Measurements from ENCODE around the gene PRM1. TPM values are rescaled to one million over a fixed set of nuclear protein-coding genes. Genes with fewer than 3 reads are reported as not detected.

The PRM1 gene
- total and polyA plus RNA-seq, 2 of the 13 experiments (the other 11 are each of a cell fraction or from before 2014, with no cell fraction given), result not detected

DNA sequence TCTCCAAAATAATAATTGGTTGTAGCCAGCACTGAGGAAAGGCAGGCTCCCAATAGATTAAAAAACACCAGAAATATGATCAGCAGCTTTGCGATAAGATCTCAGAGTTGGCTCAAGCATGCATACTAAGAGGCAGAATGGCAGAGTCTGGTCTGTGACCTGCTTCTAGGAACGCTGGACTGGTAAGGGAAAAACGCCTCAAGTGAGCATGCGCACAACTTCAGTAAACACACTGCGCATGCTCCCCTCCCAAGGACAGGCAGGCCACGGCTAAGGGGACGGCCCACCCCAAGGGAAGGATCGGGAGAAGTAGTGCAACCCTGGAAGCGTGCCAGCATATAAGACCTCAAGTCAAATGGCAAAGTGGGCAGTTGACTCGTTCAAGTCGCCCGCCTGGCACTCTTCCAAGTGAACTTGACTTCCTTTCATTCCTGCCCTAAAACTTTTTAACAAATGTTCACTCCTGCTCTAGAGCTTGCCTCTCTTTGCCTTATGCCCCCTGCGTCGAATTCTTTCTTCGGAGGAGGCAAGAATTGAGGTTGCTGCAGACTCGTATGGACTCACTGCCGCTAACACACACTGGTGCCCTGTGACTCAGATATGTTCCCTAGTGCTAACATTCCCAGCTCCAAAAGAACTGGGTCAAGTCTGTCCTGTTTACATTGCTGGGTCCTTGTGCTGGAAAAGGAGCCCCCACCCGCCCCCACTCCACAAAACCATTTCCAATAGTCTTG lies 22.4 kb upstream of the PRM1 start (continued):
- TF ChIP-seq ZFY (CRISPR knock-in tag; IDR thresholded peaks at IDR 0.05) (no peak), BCL6 (CRISPR knock-in tag; IDR thresholded peaks at IDR 0.05) (peak; percentile 42; the same call in 1 of the 2 replicates), ZNF562 (CRISPR knock-in tag; IDR thresholded peaks at IDR 0.05; ENCODE audit: borderline replicate concordance) (no peak), CCDC6 (CRISPR knock-in tag; IDR thresholded peaks at IDR 0.05) (no peak), ZNF431 (CRISPR knock-in tag; IDR thresholded peaks at IDR 0.05; ENCODE audit: borderline replicate concordance, low read depth) (no peak), MXD4 (CRISPR knock-in tag; IDR thresholded peaks at IDR 0.05) (no peak), PCBP2 (optimal IDR thresholded peaks at IDR 0.05; ENCODE audit: low read depth, low read length, poor library complexity, severe bottlenecking) (no peak), NCOA5 (CRISPR knock-in tag; IDR thresholded peaks at IDR 0.05) (no peak), ZNF432 (CRISPR knock-in tag; IDR thresholded peaks at IDR 0.05; ENCODE audit: borderline replicate concordance) (no peak), HNRNPK (IDR thresholded peaks at IDR 0.05; ENCODE audit: low read depth, low read length, poor library complexity, severe bottlenecking) (no peak), KDM6A (CRISPR knock-in tag; IDR thresholded peaks at IDR 0.05; ENCODE audit: low read depth) (no peak), ETV5 (CRISPR knock-in tag; IDR thresholded peaks at IDR 0.05; ENCODE audit: borderline replicate concordance) (0 out of 2 replicates have a peak, but pooled peaks have one; percentile 5), ESRRA (CRISPR knock-in tag; IDR thresholded peaks at IDR 0.05; ENCODE audit: low read depth) (no peak), BHLHE40 (IDR thresholded peaks at IDR 0.05; ENCODE audit: low read length) (no peak), TBP (CRISPR knock-in tag; IDR thresholded peaks at IDR 0.05) (no peak)
- TF ChIP-seq, protein P1, sequence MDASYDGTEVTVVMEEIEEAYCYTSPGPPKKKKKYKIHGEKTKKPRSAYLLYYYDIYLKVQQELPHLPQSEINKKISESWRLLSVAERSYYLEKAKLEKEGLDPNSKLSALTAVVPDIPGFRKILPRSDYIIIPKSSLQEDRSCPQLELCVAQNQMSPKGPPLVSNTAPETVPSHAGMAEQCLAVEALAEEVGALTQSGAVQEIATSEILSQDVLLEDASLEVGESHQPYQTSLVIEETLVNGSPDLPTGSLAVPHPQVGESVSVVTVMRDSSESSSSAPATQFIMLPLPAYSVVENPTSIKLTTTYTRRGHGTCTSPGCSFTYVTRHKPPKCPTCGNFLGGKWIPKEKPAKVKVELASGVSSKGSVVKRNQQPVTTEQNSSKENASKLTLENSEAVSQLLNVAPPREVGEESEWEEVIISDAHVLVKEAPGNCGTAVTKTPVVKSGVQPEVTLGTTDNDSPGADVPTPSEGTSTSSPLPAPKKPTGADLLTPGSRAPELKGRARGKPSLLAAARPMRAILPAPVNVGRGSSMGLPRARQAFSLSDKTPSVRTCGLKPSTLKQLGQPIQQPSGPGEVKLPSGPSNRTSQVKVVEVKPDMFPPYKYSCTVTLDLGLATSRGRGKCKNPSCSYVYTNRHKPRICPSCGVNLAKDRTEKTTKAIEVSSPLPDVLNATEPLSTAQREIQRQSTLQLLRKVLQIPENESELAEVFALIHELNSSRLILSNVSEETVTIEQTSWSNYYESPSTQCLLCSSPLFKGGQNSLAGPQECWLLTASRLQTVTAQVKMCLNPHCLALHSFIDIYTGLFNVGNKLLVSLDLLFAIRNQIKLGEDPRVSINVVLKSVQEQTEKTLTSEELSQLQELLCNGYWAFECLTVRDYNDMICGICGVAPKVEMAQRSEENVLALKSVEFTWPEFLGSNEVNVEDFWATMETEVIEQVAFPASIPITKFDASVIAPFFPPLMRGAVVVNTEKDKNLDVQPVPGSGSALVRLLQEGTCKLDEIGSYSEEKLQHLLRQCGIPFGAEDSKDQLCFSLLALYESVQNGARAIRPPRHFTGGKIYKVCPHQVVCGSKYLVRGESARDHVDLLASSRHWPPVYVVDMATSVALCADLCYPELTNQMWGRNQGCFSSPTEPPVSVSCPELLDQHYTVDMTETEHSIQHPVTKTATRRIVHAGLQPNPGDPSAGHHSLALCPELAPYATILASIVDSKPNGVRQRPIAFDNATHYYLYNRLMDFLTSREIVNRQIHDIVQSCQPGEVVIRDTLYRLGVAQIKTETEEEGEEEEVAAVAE (CRISPR knock-in tag; IDR thresholded peaks at IDR 0.05; ENCODE audit: borderline replicate concordance), result no peak
- TF ChIP-seq, protein P2, sequence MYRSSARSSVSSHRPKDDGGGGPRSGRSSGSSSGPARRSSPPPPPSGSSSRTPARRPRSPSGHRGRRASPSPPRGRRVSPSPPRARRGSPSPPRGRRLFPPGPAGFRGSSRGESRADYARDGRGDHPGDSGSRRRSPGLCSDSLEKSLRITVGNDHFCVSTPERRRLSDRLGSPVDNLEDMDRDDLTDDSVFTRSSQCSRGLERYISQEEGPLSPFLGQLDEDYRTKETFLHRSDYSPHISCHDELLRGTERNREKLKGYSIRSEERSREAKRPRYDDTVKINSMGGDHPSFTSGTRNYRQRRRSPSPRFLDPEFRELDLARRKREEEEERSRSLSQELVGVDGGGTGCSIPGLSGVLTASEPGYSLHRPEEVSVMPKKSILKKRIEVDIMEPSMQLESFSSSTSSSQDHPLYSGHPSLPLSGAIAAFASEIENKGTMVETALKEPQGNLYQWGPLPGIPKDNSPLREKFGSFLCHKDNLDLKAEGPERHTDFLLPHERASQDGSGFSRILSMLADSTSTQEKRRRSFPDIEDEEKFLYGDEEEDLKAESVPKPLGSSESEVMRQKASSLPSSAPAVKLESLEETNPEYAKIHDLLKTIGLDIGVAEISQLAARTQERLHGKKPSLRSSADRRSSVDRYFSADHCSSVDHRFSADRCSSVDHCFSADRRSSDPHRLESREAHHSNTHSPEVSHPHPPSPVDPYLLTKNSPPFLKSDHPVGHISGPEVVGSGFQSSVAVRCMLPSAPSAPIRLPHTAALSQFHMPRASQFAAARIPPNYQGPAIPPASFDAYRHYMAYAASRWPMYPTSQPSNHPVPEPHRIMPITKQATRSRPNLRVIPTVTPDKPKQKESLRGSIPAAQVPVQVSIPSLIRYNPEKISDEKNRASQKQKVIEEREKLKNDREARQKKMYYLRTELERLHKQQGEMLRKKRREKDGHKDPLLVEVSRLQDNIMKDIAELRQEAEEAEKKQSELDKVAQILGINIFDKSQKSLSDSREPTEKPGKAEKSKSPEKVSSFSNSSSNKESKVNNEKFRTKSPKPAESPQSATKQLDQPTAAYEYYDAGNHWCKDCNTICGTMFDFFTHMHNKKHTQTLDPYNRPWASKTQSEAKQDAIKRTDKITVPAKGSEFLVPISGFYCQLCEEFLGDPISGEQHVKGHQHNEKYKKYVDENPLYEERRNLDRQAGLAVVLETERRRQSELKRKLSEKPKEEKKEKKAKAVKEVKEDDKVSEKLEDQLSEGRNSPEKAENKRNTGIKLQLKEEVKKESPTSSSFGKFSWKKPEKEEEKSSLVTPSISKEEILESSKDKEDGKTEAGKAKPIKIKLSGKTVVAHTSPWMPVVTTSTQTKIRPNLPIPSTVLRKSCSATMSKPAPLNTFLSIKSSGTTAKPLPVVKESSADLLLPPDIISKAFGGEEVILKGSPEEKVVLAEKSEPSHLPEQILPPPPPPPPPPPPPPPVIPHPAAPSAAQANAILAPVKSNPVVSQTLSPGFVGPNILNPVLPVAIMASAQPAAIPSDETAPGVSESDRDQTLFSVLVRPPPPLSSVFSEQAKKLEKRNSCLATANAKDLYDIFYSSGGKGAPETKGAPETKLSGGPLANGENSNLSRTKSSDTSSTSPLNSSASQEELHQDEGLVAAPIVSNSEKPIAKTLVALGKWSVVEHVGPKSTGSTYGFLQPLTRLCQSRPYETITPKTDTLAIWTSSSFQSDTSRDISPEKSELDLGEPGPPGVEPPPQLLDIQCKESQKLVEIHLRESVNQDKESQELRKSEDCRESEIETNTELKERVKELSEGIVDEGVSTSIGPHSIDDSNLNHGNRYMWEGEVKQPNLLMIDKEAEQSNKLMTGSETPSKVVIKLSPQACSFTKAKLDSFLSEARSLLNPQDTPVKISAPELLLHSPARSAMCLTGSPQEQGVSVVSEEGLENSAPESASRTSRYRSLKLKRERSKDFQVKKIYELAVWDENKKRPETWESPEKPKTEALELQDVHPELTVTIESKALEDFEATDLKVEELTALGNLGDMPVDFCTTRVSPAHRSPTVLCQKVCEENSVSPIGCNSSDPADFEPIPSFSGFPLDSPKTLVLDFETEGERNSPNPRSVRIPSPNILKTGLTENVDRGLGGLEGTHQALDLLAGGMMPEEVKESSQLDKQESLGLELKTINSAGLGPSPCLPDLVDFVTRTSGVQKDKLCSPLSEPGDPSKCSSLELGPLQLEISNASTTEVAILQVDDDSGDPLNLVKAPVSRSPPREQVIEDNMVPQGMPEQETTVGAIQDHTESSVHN (CRISPR knock-in tag; IDR thresholded peaks at IDR 0.05), result no peak
